Fibroblast of lung (primary cell): ENCODE results near the gene DNAJC17. TPM values are rescaled to one million over a fixed set of nuclear protein-coding genes. Genes with fewer than 3 reads are reported as not detected.

Experiments
- DNase-seq, 2 donors: peaks; one replicate each; pipeline versions ENCODE4 v3.0.0 to v3.0.0-alpha.2; 2010; ENCODE audit warnings: low read depth in 2 of 2
- H2AFZ ChIP-seq: 2 replicates; pipeline ENCODE4 v1.5.1; 2012; ENCODE audit warnings: low read length, control low read depth, inconsistent platforms
- H3K27ac ChIP-seq: 2 replicates; pipeline ENCODE4 v1.5.1; 2011; ENCODE audit warnings: low read length, control low read depth; ENCODE audit not compliant: insufficient read depth
- H3K27me3 ChIP-seq: 2 replicates; pipeline ENCODE4 v1.5.1; 2011; ENCODE audit warnings: mild to moderate bottlenecking, low read length; ENCODE audit not compliant: control insufficient read depth, insufficient read depth
- H3K36me3 ChIP-seq: 2 replicates; pipeline ENCODE4 v1.5.1; 2011; ENCODE audit warnings: low read length; ENCODE audit not compliant: control insufficient read depth, insufficient read depth
- H3K4me1 ChIP-seq: 2 replicates; pipeline ENCODE4 v1.5.1; 2011; ENCODE audit warnings: low read length; ENCODE audit not compliant: control insufficient read depth, insufficient read depth; ENCODE audit errors: extremely low read depth
- H3K4me2 ChIP-seq: 2 replicates; pipeline ENCODE4 v1.5.1; 2011; ENCODE audit warnings: low read length, control low read depth; ENCODE audit not compliant: insufficient read depth; ENCODE audit errors: extremely low read depth
- H3K4me3 ChIP-seq, 4 experiments: fragments of 200-600 bp in 1 of 4; sonication (generic) in 1 of 4; replicated peaks in 1 of 4; 2 replicates each; pipeline ENCODE4 v1.5.1; 2011 to 2016; ENCODE audit warnings: low read length in 4 of 4, low read depth in 3 of 4, mild to moderate bottlenecking in 3 of 4, control low read depth in 2 of 4, inconsistent platforms in 1 of 4, mixed read lengths in 1 of 4; ENCODE audit not compliant: insufficient read depth in 1 of 4; ENCODE audit errors: control extremely low read depth in 1 of 4
- H3K79me2 ChIP-seq: 2 replicates; pipeline ENCODE4 v1.5.1; 2012; ENCODE audit warnings: mild to moderate bottlenecking, low read length, inconsistent platforms; ENCODE audit not compliant: control insufficient read depth, insufficient read depth
- H3K9ac ChIP-seq: 2 replicates; pipeline ENCODE4 v1.5.1; 2011; ENCODE audit warnings: mild to moderate bottlenecking, low read length, control low read depth; ENCODE audit not compliant: insufficient read depth
- H3K9me3 ChIP-seq: 2 replicates; pipeline ENCODE4 v1.5.1; 2012; ENCODE audit warnings: low read depth, low read length; ENCODE audit not compliant: control insufficient read depth, insufficient read depth
- H4K20me1 ChIP-seq: 2 replicates; pipeline ENCODE4 v1.5.1; 2011; ENCODE audit warnings: low read length; ENCODE audit not compliant: control insufficient read depth, insufficient read depth; ENCODE audit errors: extremely low read depth
- EZH2 ChIP-seq: IDR thresholded peaks from 2 replicates; pipeline ENCODE4 v1.5.1; 2012; ENCODE audit warnings: low read length, control low read depth, mild to moderate bottlenecking; ENCODE audit errors: missing control alignments
- polyA plus RNA-seq, 2 donors: library from polyadenylated mRNA; depleted of rRNA in 1 of 2; stranded (reverse) in 1 of 2; unstranded in 1 of 2; fragments of >200 nt; gene quantifications; 2 replicates each; pipeline ENCODE4 v1.2.1, GENCODE V29; 2011 to 2012; ENCODE audit warnings: missing spikeins in 1 of 2
- total RNA-seq: library from RNA; depleted of rRNA; stranded (reverse); fragments of >200 nt; gene quantifications from 2 replicates; pipeline ENCODE4 v1.2.1, GENCODE V29; 2014
- TF ChIP-seq, protein P1 (sequence below), 2 donors: IDR thresholded peaks in 1 of 2; conservative IDR thresholded peaks in 1 of 2; 1 replicate in 1 of 2; 2 replicates in 1 of 2; pipeline ENCODE4 v1.5.1; 2011 to 2012; ENCODE audit warnings: low read length in 2 of 2, control low read depth in 1 of 2, inconsistent platforms in 1 of 2, low read depth in 1 of 2, mild to moderate bottlenecking in 1 of 2

Gene DNAJC17
- total and polyA plus RNA-seq, 2 donors (not counting 1 experiment from before 2014, with no cell fraction given) = 17.7 to 41.8 TPM

DNA sequence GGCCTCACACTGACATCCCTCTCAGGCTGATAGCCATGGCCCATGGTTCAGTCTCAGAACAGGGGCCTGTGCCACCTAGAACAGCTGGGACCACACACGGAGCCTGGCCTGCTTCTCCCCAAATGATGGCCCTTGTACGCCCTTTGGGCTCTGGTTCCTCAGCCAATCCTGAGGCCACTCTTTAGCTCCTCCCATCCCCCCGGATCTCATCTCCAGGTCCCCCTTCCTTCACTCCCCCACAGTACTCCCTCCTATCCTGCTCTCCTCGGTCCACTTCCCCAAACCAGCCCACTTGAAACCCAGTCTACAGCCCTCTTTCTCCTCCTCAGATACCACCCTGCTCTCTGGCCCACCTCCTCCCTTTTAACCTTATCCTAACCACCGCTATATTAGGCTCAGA, 18.2 kb downstream of the DNAJC17 start:
- H3K9me3 ChIP-seq = no peaks in the 10 kb centered on the region
- H2AFZ ChIP-seq = no peak overlapping the region
- H3K27ac ChIP-seq = no peak overlapping the region
- no peak overlapping the region for H3K4me3 ChIP-seq
- H3K4me2 ChIP-seq = no peak overlapping the region
- H3K36me3 ChIP-seq = no peaks in the 10 kb centered on the region
- H3K4me1 ChIP-seq = peaks cover 11% of the 10 kb centered on the region
- TF ChIP-seq, protein P1, sequence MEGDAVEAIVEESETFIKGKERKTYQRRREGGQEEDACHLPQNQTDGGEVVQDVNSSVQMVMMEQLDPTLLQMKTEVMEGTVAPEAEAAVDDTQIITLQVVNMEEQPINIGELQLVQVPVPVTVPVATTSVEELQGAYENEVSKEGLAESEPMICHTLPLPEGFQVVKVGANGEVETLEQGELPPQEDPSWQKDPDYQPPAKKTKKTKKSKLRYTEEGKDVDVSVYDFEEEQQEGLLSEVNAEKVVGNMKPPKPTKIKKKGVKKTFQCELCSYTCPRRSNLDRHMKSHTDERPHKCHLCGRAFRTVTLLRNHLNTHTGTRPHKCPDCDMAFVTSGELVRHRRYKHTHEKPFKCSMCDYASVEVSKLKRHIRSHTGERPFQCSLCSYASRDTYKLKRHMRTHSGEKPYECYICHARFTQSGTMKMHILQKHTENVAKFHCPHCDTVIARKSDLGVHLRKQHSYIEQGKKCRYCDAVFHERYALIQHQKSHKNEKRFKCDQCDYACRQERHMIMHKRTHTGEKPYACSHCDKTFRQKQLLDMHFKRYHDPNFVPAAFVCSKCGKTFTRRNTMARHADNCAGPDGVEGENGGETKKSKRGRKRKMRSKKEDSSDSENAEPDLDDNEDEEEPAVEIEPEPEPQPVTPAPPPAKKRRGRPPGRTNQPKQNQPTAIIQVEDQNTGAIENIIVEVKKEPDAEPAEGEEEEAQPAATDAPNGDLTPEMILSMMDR (conservative IDR thresholded peaks at IDR 0.05 in 1 of 2, IDR thresholded peaks at IDR 0.05 in 1 of 2; ENCODE audit: low read depth in 1 of 2, low read length in 2 of 2) = no peak
- TF ChIP-seq EZH2 = no peak
- no peak overlapping the region for H3K9ac ChIP-seq
- H3K79me2 ChIP-seq = peaks cover 8% of the 10 kb centered on the region
- no peaks in the 10 kb centered on the region for H4K20me1 ChIP-seq
- no peaks in the 10 kb centered on the region for H3K27me3 ChIP-seq
- DNase-seq = no peak

DNA sequence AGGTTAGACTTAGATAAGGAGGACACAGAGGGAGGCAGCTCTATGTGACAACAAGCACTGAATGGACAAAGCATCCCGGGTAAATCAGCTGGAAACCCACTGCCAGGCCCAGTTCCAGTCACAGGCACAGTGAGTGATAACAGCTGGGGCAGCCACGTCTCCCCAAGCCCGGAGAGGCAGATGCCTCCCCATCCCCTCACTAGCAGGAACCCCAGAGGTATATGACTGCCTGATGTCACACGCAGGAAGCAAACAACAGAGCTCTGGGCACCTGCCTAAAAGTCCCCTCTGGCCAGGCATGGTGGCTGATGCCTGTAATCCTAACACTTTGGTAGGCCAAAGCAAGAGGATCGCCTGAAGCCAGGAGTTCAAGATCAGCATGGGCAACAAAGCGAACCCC, 19.3 kb downstream of the DNAJC17 start:
- Histone ChIP-seq H3K36me3 (no peaks in the 10 kb centered on the region), H3K4me2 (no peak overlapping the region), H2AFZ (no peak overlapping the region), H3K27me3 (no peaks in the 10 kb centered on the region), H3K4me3 (no peak overlapping the region), H3K27ac (no peak overlapping the region), H3K9ac (no peak overlapping the region), H3K79me2 (peaks cover 8% of the 10 kb centered on the region), H3K9me3 (no peaks in the 10 kb centered on the region), H4K20me1 (no peaks in the 10 kb centered on the region), H3K4me1 (peaks cover 8% of the 10 kb centered on the region)
- no peak for DNase-seq
- TF ChIP-seq, protein P1 (conservative IDR thresholded peaks at IDR 0.05 in 1 of 2, IDR thresholded peaks at IDR 0.05 in 1 of 2; ENCODE audit: low read depth in 1 of 2, low read length in 2 of 2) = no peak

DNA sequence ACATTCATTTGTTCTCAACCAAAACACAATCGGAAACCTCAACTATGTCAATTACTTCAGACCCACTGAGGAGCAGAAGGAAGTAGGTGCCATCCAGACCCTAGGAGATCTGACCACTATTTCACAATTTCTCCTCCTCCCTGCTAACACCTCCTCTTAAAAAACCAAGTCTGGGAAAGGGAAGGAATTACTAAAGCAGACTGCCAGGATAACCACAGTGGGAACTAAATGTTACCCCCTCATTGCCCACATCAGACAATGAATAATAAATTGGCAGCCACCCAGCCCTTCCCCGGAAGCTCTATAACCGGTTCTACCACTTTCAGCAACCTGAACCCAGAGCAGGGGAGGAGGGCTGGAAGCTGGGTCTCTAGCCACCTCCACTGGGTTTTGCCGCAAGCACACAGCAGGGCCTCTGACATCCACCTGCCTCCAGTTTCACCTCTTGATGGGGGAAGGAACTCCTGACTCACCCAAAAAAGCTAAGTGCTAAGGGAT, 19.9 kb downstream of the DNAJC17 start:
- H4K20me1 ChIP-seq = no peaks in the 10 kb centered on the region
- H3K36me3 ChIP-seq = no peaks in the 10 kb centered on the region
- no peak overlapping the region for H3K4me3 ChIP-seq
- peaks cover 8% of the 10 kb centered on the region for H3K4me1 ChIP-seq
- H3K9me3 ChIP-seq = no peaks in the 10 kb centered on the region
- H2AFZ ChIP-seq = no peak overlapping the region
- H3K4me2 ChIP-seq = no peak overlapping the region
- H3K27me3 ChIP-seq = no peaks in the 10 kb centered on the region
- peaks cover 5% of the 10 kb centered on the region for H3K79me2 ChIP-seq
- H3K27ac ChIP-seq = no peak overlapping the region
- peak; percentile 57 to 91 for DNase-seq
- no peak for TF ChIP-seq EZH2
- TF ChIP-seq, protein P1 (conservative IDR thresholded peaks at IDR 0.05 in 1 of 2, IDR thresholded peaks at IDR 0.05 in 1 of 2; ENCODE audit: low read depth in 1 of 2, low read length in 2 of 2) = no peak
- no peak overlapping the region for H3K9ac ChIP-seq
